Right ventricle myocardium inferior (tissue), 1 donor: Measurements from ENCODE around the gene TRIM49D1. TPM values are rescaled to one million over a fixed set of nuclear protein-coding genes. Genes with fewer than 3 reads are reported as not detected.
"Not testable (repeated sequence)": the region's sequence is repeated elsewhere in the genome, so short reads cannot be mapped to it uniquely, and the experiment has no call there.

ENCODE experiments used
- ATAC-seq: fragments of 200-7000 bp; cut with Tn5 transposase; one replicate; pipeline ENCODE4 v1.9.1; 2020; ENCODE audit warnings: mild to moderate bottlenecking, moderate library complexity
- DNase-seq: peaks from one replicate; pipeline ENCODE4 v3.0.0; 2021; ENCODE audit errors: missing footprints
- intact Hi-C: fragments of 100-400 bp; cut with DNase I; formaldehyde crosslinking; loops from one replicate; pipeline ENCODE4 v1.11.0; 2022
- long read RNA-seq: library from polyadenylated mRNA; unstranded; transcript quantifications from one replicate; pipeline ENCODE4 v2.0.0, GENCODE V29; 2021
- total RNA-seq: library from RNA; stranded (reverse); fragmentation: NEBNext Ultra II Directional; extraction: Animal tissue kit (Norgen Biotek cat#: 25700); gene quantifications from one replicate; pipeline ENCODE4 v1.2.1, GENCODE V29; 2021
- donor health status: DM: no; HTN: yes; CAD: no; lungs with severe emphysema.

TRIM49D1 gene
- not detected for total RNA-seq
- long read RNA-seq, result 0 reads

GRCh38 chr11:89922195-89922660 lies at the start of gene TRIM49D1:
Gene TRIM49D1, minus strand, starts transcription at chr11:89922245. Its CDS starts 4,535 bp downstream, at chr11:89917710.
- ATAC-seq, result no peak
- intact Hi-C loops, result no loop called here
- DNase-seq, result peak; percentile 17

GRCh38 chr11:89965737-89966136 lies 43.7 kb upstream of the TRIM49D1 start, which contains the start of gene TRIM64:
Gene TRIM64, plus strand, starts transcription at chr11:89966037. Its CDS starts 2,467 bp downstream, at chr11:89968504.
- ATAC-seq, DNase-seq, intact Hi-C loops: not testable (repeated sequence)

- ATAC-seq, intact Hi-C loops, DNase-seq: not testable (repeated sequence)
Measured at GRCh38 chr11:89960833-89961232, 38.8 kb upstream of the TRIM49D1 start.

GRCh38 chr11:89923764-89924163 lies 1.7 kb upstream of the TRIM49D1 start, which contains the start of gene TRIM49D2:
Gene TRIM49D2, plus strand, starts transcription at chr11:89924064. Its CDS starts 2,698 bp downstream, at chr11:89926762.
- intact Hi-C loops, DNase-seq, ATAC-seq: not testable (repeated sequence)

GRCh38 chr11:89900809-89901208 lies 21.2 kb downstream of the TRIM49D1 start:
- intact Hi-C loops, ATAC-seq: not testable (repeated sequence)

GRCh38 chr11:89893245-89893644 lies 28.8 kb downstream of the TRIM49D1 start:
- DNase-seq, intact Hi-C loops, ATAC-seq: not testable (repeated sequence)

More at GRCh38 chr11:89900809-89901208, 21.2 kb downstream of the TRIM49D1 start:
- not testable (repeated sequence) for DNase-seq

GRCh38 chr11:89877511-89877910 lies 44.5 kb downstream of the TRIM49D1 start:
- DNase-seq, result peak; percentile 20
- intact Hi-C loops, ATAC-seq: not testable (repeated sequence)

GRCh38 chr11:89872588-89872987 lies 49.5 kb downstream of the TRIM49D1 start:
- intact Hi-C loops, ATAC-seq, DNase-seq: not testable (repeated sequence)

GRCh38 chr11:89865223-89865622 lies 56.8 kb downstream of the TRIM49D1 start:
- ATAC-seq, intact Hi-C loops, DNase-seq: not testable (repeated sequence)

GRCh38 chr11:89863906-89864704 lies 57.9 kb downstream of the TRIM49D1 start:
- intact Hi-C loops, ATAC-seq: not testable (repeated sequence)
- peak; percentile 55 for DNase-seq

Other genes with a start within 250 kb of the TRIM49D1 start
- not detected for gene TRIM77, start 211.9 kb downstream of the TRIM49D1 start, total RNA-seq
- gene TRIM49, start 113.7 kb downstream of the TRIM49D1 start, total RNA-seq, result not detected
- not detected for gene TRIM64B, start 43.8 kb downstream of the TRIM49D1 start, total RNA-seq
- gene TRIM49D2, start 1.8 kb upstream of the TRIM49D1 start, total RNA-seq, result not detected
- gene TRIM64, start 43.8 kb upstream of the TRIM49D1 start, total RNA-seq, result not detected
- not detected for gene TRIM49C, start 108.9 kb upstream of the TRIM49D1 start, total RNA-seq
- gene UBTFL1, start 163.7 kb upstream of the TRIM49D1 start, total RNA-seq, result not detected
- 1.1 TPM for gene NAALAD2, start 212.4 kb upstream of the TRIM49D1 start, total RNA-seq